ENCODE results near the gene WNT1.

GRCh38 chr12:48979602-48980388 lies 1.7 kb downstream of the WNT1 start:
- TF ChIP-seq CTCF (conservative IDR thresholded peaks at IDR 0.05; ENCODE audit: low read length): no peak
- no peak for TF ChIP-seq EZH2phosphoT487 (IDR thresholded peaks at IDR 0.05; ENCODE audit: borderline replicate concordance)

All from Loucy (cell line).